ENCODE measurements around the gene SAMD4A.
"Not testable (repeated sequence)": the region's sequence is repeated elsewhere in the genome, so short reads cannot be mapped to it uniquely, and the experiment has no call there.

Gene SAMD4A

DNA sequence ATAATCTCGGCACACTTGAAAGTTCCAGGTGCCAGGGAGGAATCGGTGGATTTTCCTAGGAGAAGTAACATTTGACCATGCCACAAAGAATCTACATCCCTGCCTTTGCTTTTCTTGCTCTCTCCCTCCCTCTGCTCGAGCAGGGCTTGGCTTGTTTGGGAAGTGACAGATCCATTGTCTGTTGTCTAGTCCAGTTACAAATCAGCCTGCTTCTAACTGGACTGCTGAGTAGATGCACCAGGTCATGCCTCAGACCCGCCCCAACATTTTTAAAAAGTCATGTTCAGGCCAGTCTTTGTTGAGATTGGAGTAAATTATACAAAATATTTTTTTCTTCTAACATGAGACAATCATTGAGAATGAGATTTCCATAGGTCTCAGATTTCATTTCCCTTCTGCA lies 182.3 kb downstream of the SAMD4A start:
- no peak overlapping the region for H3K4me3 Mint-ChIP-seq
- peaks cover 8% of the 10 kb centered on the region for H3K4me1 Mint-ChIP-seq
- DNase-seq: no peak
- peaks cover 6% of the 10 kb centered on the region for H3K27me3 Mint-ChIP-seq (ENCODE audit: low read depth, poor library complexity)
- no peaks in the 10 kb centered on the region for H3K9me3 Mint-ChIP-seq
- H3K27ac Mint-ChIP-seq: no peak overlapping the region
- TF ChIP-seq, protein P1, sequence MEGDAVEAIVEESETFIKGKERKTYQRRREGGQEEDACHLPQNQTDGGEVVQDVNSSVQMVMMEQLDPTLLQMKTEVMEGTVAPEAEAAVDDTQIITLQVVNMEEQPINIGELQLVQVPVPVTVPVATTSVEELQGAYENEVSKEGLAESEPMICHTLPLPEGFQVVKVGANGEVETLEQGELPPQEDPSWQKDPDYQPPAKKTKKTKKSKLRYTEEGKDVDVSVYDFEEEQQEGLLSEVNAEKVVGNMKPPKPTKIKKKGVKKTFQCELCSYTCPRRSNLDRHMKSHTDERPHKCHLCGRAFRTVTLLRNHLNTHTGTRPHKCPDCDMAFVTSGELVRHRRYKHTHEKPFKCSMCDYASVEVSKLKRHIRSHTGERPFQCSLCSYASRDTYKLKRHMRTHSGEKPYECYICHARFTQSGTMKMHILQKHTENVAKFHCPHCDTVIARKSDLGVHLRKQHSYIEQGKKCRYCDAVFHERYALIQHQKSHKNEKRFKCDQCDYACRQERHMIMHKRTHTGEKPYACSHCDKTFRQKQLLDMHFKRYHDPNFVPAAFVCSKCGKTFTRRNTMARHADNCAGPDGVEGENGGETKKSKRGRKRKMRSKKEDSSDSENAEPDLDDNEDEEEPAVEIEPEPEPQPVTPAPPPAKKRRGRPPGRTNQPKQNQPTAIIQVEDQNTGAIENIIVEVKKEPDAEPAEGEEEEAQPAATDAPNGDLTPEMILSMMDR (IDR thresholded peaks at IDR 0.05): no peak
- H3K36me3 Mint-ChIP-seq (ENCODE audit: low read depth): no peaks in the 10 kb centered on the region

DNA sequence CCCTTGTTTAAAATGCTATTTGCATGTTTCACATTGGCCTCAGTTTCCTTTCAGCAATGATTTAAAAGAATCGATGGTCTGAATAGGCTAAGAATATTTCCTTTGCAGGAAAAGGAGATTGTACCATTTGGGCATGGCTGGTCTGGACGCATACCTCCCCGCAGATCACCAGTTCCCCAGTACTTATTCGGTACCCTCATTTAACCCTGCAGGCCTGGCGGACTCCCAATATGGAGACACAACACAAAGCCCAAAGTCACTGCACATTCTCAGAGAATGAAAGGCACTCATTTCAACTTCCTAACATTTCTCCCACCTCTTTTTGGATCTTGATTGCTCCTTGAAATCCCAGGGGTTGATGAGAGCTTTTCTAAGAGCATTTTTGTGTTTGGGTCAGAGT lies 182.8 kb downstream of the SAMD4A start:
- Mint-ChIP-seq H3K27me3 (ENCODE audit: low read depth, poor library complexity) (peaks cover 6% of the 10 kb centered on the region), H3K9me3 (no peaks in the 10 kb centered on the region), H3K27ac (no peak overlapping the region), H3K36me3 (ENCODE audit: low read depth) (no peaks in the 10 kb centered on the region), H3K4me3 (no peak overlapping the region), H3K4me1 (peaks cover 7% of the 10 kb centered on the region)
- TF ChIP-seq, protein P1 (IDR thresholded peaks at IDR 0.05): no peak
- DNase-seq: no peak

DNA sequence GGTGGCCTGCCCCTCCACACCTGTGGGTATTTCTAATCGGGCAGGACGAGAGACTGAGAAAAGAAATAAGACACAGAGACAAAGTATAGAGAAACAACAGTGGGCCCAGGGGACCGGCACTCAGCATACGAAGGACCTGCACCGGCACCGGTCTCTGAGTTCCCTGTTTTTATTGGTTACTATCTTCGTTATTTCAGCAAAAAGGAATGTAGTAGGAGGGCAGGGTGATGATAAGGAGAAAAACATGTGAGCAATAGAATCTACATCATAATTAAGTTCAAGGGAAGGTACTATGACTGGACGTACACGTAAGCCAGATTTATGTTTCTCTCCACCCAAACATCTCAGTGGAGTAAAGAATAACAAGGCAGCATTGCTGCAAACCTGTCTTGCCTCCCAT lies 185.7 kb downstream of the SAMD4A start:
- not testable (repeated sequence) for H3K4me1 Mint-ChIP-seq; H3K27ac Mint-ChIP-seq; H3K9me3 Mint-ChIP-seq; H3K4me3 Mint-ChIP-seq; DNase-seq; H3K27me3 Mint-ChIP-seq (ENCODE audit: low read depth, poor library complexity); H3K36me3 Mint-ChIP-seq (ENCODE audit: low read depth)

DNA sequence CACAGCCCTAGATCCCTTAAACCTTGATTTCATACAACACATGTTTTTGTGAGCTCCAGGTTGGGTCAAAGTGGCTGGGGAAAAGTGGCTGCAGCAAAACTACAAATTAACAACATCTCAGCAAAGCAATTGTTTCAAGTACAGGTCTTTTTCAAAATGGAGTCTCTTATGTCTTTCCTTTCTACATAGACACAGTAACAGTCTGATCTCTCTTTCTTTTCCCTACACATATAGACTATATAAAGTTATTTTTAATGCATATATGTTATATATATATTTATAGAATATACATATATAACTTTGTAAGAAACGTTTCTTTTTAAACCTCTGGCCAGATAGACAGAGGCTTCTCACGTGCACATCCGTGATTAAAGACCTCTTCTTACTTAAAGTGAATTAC lies 186.5 kb downstream of the SAMD4A start:
- not testable (repeated sequence) for H3K27ac Mint-ChIP-seq; H3K36me3 Mint-ChIP-seq (ENCODE audit: low read depth)

DNA sequence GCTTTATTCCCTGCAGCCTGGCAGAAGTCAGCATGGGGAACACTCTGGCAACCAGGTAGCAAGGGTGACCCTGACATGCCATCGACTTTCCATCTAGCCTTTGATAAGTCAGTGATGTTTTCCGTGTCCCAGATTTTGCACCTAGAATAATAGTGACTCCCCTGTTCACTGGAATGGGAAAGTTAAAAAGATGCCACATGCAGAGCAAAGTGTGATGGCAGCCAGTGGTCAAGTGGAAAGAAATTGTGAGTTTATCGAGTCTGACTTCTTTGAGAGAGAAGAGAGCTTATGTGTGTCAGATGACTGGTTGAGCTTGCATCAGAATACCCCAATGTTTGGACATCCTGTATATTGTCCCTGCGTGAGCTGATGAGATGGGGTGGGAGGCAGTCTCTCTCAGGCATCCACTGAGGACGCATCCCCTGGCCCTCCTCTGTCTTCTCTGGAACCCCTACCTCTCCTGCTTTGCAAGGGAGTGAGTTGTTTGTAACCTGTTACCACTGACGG lies 187.2 kb downstream of the SAMD4A start:
- Mint-ChIP-seq H3K36me3 (ENCODE audit: low read depth) (no peaks in the 10 kb centered on the region), H3K9me3 (no peaks in the 10 kb centered on the region), H3K4me3 (no peak overlapping the region), H3K27me3 (ENCODE audit: low read depth, poor library complexity) (peaks cover 14% of the 10 kb centered on the region), H3K4me1 (no peaks in the 10 kb centered on the region), H3K27ac (no peak overlapping the region)
- TF ChIP-seq, protein P1 (IDR thresholded peaks at IDR 0.05): no peak
- DNase-seq: no peak

More for the DNA sequence above, 186.5 kb downstream of the SAMD4A start:
- peaks cover 14% of the 10 kb centered on the region for H3K27me3 Mint-ChIP-seq (ENCODE audit: low read depth, poor library complexity)
- H3K9me3 Mint-ChIP-seq, DNase-seq, H3K4me1 Mint-ChIP-seq, H3K4me3 Mint-ChIP-seq: not testable (repeated sequence)

DNA sequence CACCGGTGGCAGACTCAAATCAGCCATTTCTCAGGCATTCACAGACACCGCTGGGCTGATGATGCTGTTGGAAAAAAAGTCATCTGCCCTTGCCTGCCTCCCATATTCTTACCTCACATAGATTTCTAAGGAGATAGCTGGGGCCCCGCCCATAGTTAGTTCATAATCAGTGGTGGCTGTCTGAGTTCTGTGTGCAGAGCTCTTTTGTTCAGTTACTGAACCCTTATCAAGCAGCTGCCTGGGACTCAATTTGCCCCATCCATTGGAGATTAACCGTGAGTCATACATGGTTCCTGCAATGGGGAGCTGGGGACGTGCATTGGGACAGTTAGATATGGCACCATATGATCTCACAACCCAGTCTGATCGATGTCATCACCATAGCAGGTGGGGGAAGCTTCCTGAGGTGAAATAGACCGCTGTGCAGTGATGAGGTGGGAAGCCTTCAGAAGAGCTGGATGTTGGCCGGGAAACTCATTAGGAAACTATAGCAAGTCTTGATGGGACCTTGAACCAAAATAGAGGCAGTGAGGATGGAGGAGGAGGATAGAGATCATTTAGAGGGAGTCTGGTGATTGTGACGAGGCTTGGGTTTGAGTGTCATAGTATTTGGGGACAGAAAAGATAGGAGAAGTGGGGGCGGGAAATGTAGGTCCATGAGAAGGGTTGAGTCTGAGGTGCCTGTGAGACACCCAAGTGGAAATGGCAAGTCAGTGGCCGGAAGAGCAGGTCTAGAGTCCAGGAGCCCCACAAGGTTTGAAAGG lies 187.9 kb downstream of the SAMD4A start:
- no peak for DNase-seq
- Mint-ChIP-seq H3K27me3 (ENCODE audit: low read depth, poor library complexity) (peaks cover 14% of the 10 kb centered on the region), H3K36me3 (ENCODE audit: low read depth) (no peaks in the 10 kb centered on the region)

More for the DNA sequence above, 187.9 kb downstream of the SAMD4A start:
- Mint-ChIP-seq H3K4me3 (no peak overlapping the region), H3K9me3 (no peaks in the 10 kb centered on the region), H3K4me1 (no peaks in the 10 kb centered on the region), H3K27ac (no peak overlapping the region)
- TF ChIP-seq, protein P1 (IDR thresholded peaks at IDR 0.05): no peak

Measured in nephron progenitor cell (in vitro differentiated cells).